GM19035 (cell line): ENCODE results near the gene MYL3.

ENCODE experiments used
- ATAC-seq: cut with Tn5 transposase; IDR thresholded peaks from one replicate; pipeline ENCODE4 v1.9.1; 2021; ENCODE audit not compliant: unreplicated experiment

MYL3 gene

DNA sequence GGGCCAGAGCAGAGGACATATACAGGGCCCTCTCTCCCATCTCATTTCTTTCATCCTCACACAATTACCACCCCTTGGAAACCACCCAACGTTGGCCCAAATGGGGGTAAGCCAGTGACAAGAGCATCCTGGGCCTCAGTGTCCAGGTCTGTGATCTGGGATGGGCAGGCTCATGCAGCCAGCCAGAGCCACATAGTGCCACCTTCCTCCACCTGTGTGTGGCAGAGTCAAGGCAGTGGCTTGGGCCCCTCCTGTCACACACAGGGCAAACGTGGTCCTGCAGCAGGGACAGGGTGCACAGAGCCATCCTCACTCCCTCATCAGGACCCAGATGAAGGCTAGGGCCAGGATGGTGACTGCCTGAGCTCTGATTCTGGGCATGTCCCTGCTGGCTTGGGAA, 2.3 kb upstream of the MYL3 start:
- ATAC-seq = no peak

GRCh38 chr3:46865031-46865507, 1.8 kb upstream of the MYL3 start:
- ATAC-seq = no peak

DNA sequence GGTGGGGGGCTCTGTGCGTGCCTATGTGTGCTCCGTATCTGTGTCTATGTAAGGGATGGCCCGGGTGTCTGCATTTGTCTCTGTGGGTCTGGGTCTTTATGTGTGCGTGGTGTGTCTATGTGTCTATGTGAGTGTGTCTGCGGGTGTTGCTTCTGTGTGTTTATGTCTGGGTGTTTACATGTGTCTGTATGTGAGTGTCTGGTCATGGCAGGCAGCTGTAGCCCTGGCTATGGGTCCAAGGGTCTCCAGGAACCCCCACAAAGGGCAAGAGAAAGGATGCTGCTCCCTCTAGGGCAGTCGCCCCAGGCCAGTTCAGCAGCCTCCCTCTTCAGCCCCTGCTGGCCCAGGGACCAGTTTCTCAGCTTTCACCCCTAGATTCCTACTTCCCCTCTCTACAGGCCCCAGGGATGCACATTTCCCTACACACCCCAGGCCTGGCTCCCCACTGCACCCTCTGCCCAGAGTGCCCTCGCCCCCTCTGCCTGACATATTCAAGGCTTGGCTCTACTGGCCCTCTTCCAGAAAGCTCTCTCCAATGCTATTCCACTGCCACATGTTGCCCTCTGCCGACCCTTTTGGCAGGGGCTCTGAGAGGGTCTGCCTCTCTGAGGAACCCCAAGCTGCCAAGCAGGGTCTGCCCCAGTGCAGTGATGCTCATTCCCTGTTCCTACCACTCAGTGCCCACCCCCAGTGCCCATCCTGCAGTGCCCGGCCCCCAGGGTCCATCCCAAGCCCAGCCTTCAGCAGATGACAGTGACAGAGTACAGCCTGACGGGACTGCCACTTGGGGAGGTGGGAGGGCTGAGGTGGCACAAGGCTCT, 1.0 kb upstream of the MYL3 start:
- ATAC-seq = no peak

GRCh38 chr3:46862369-46863025, 747 bp downstream of the MYL3 start:
- no peak for ATAC-seq

GRCh38 chr3:46861605-46862368, 1.5 kb downstream of the MYL3 start:
- ATAC-seq = no peak

DNA sequence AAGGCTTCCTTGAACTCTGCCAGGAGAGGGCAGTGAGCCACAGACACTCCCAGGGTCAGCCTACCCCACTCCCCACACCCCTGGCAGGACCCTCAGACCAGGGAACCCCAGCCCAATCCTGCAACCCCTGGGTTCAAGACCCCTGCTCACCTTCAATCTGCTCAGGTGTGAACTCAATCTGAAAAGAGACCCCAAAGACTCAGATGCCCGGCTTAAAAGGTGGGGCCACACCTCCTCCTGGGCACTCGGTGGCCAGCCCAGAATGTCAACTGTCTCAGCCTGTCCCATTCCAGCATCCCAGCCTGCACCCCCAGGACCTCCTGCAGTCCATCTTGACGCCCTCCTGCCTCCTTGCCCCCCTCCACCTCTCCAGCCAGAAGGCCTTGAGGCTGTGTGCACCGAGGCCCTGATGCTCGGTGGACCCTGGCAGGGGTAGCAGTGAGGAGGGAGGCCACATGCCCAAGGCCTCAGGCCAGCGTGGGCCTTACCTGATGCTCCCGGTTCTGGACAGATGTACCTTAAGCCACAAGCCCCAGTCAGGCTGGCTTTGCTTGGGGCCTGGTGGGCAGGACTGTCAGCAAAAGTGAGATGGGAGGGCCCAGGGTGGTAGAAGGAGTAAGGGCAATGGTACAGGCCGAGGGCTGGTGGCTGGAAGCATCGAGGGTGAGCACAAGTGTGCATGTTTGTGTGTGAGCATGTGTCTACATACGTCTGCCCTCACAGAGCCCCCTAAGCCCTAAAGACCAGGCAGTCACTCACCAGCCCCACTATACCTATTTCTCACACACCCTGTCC, 2.2 kb downstream of the MYL3 start:
- no peak for ATAC-seq

DNA sequence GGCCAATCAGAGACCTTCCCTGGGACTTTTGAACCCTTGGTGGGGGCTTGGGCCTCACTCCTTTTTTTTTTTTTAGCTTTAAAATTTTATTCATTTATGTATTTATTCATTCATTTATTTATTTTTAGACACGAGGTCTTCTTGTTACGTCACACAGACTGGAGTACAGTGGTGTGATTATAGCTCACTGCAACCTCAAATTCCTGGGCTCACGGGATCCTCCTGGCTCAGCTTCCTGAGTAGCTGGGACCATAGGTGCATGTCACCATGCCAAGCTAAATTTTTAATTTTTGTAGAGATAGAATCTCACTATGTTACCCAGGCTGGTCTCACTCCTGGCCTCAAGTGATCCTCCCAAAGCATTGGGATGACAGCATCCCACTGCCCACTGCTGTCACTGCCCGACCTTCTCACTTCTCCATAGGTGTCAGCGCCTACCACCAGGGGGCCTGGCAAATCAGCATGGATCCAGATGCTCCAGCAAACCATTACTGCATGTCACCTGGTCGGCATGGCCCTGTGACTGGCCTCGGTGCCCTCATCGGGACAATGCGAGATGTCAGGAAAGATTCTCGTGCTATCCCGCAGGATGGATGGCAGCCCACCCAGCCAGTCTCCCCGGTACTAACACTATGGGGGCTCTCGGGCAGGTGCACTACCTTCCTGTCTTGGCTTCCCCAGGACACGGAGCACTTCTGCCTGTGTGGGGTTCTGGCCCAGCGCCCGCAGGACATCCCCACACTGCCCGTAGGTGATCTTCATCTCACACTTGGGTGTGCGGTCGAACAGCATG, 3.0 kb downstream of the MYL3 start:
- no peak for ATAC-seq

DNA sequence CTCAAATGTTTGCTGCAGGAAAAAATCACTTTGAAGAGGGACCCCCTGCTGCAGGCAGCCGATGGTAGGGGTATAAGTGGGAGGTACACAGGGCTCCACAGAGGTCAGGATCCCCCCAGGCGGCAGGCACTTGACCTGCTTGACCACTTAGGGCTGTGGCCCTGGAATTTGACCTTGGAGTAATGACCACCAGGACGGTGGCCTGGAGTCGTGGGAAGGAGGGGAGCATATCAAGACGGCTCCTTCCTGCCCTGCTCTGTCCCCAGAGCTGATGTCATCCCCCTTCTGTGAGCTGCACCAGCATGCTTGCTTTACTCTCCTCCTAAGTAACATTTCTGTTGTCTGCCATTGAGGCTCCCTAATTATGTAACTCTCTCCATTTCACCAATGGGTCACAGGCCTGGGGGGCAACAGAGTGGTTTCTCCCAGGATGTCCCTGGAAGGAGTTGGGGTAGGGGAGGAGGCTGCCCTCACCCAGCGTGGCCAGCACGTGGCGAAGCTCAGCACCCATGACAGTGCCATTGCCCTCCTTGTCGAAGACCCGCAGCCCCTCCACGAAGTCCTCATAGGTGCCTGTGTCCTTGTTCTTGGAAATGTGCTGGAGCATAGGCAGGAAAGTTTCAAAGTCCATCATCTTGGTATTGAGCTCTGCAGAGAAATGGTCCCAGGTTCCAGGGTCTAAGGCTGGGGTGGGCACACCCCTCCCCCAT, 4.1 kb downstream of the MYL3 start:
- ATAC-seq = no peak

DNA sequence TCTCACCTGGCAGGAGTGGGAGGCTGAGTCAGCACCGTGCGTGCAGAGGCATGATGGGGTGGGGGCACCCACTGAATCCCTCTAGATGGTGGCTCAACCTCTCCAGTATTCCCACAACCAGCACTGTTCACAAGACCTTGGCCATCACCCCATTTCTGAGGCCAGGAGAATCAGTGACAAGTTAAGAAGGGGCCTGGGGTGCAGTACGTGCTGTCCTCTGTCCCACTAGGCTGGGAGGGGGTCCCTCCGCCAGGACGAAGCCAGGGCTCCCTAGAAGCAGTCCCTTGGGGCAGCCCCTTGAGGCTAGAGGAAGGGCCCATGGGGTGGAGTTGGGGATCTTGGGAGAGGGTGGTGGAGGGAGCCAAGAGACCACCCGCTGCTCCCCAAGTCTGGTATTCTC, 4.8 kb downstream of the MYL3 start:
- ATAC-seq = no peak

DNA sequence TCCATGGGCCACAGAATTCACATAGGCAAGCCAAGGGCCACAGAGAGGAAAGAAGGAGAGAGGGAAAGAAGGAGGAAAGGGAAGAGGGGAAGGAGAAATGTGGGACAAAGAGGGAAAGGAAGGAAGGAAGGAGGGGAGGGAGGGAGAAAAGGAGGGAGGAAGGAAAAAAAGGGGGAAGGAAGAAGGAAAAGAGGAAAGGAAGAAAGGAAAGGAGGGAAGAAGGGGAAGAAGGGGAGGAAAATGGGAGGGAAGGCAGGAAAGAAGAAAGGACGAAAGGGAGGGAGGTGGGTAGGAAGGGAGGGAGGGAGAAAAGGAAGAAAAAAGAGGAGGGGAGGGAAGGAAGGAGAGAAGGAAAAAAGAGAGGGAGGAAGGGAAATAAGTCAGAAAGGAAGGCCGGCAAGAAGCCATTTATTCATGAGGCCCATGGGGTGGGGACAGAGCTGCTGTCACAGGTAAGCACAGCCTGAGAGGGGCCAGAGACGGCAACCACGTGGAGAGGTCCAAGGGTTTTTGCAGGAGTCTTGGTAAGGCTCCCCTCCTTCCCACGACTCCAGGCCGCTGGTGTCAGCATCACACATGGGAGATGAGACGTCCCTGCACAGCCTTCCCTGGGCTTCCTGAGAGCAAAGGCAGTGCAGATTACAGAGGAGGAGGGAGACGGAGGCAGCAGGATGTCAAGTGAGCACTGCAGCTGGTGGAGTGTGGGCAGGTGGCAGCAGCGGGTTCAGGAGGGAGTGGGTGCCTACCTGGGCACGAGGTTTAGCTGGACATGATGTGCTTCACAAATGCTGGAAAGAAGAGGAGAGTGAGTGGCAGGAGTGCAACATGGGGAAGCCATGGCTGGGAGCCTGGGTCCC, 5.5 kb downstream of the MYL3 start:
- ATAC-seq = no peak

DNA sequence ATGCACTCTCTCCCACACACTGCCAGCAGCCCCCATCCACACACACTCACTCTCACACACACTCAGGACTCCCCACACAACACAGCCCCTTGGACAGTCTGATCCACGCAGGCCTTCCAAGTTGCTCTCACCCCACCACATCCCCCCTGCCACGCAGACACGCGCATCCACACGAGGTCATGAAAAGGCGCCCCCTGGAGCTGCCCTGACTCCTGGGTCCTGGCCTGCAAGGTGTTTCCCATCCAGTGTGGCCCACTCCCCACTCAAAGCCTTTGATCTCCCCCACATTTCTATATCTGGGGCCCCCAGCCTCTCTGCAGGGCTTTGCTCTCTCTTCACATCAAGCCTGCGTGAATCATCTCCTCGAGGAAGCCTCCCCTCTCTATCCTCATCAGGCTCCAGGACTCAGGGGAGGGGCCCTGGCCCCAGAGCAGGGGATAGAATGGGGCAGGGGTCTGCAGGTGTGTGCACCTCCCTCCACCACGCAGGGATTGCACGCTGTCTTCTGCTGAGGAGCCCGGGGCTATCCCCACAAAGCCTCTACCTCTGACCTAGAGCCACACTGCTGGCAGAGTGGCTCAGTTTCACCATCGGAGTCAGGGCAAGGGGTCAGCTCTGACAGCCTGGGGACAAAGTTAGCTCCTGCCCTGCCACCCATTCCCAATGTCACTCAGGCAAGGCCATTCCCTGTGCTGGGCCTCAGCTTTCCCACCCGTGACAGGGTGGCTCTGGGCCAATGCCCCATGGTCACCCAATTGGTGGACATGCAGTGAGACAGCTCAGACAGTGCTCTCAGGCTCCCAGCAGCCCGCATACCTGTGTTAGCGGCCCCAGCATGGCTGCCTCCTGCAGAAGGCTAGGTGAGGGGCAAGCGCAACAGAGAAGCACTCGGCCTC, 6.4 kb downstream of the MYL3 start:
- ATAC-seq = no peak

- no peak for ATAC-seq
These were observed 8.7 kb downstream of the MYL3 start for GRCh38 chr3:46854555-46854991.

DNA sequence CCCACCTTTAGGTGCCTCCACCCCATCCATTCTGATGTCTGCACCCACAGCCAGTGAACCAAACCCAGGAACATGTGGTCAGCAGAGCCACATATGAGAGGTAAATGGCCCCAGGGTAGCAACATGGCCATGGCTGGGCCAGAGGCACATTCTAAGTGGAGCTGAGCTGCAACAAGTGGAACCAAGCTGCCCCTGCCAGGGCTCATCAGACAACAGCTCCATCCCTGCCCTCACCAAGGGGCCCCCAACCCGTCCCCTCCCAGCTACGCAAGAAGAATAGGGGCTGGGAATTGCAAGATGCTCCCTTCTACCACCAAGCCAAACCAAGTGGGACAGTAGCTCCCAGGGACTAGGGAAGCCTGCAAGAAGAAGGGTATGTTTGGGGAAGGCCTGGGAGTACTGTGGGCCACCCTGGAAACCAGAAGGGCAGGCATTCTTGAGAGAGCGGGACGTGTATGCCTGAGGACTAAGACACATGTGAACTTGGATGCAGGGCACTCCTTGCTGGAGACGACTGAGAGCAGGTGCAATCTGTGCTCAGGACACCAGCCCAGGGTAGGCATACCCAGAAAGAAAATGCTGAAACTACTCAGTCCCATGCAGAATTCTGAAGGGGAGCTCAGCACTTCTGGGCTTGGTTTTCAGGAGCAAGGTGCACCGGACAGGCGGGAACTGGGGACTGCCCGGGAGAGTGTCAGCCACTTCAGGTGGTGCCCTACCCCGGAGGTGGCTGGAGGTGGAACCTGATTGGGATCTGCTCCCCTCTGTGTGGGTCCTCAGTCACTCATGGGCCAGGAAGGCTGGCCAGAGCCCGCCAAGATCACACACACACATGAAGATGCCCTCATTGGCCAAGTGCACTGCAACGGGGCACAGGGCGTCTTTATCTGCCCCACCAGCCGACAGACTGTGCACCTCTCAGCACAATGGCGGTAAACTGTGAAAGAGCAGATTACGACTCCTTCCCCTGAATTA, 9.5 kb downstream of the MYL3 start:
- ATAC-seq = no peak

DNA sequence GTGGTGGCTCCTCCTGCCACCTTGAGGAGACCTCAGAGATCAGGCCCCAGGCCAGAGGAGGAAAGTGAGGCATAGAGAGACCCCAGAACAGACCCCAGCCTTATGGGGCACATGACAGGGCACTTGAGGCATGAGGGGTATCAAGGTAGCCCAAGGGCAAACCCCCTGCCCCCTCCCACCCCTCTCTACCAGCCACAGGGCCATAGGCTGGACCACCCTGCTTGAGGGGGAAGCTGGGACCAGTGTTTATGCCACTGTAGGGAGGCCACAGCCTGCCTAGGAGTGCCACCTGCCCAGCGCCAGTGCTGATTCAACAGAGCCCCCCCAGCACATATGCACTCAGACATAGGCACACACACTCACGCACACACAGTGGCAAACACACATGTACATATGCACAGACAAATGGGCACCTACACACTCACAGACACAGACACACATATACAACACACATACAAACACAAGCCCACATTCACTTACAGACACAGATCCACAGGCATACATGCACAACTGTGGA, 10.3 kb downstream of the MYL3 start:
- ATAC-seq = no peak

DNA sequence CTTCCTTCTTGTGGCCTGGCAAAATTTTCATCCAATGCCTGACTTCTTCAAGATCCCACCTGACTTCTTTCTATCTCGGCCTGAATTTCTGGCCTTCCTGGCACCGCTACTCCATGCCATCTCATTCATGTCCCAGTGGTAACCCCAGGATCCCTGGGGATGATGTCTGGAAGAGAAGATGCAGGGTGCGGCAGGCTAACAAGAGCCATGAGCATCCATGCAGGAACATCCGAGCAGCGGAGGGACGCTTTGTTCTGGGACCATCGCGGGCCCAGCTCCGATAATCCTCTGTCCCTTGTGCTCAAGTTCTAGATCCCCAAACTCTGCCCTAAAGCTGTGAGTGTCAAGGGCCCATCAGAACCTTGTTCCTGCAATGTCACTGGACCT, 10.9 kb downstream of the MYL3 start:
- no peak for ATAC-seq
